H1 (cell line): ENCODE results near the gene TUBGCP2. TPM values are rescaled to one million over a fixed set of nuclear protein-coding genes. Genes with fewer than 3 reads are reported as not detected.

Experiments
- CTCF ChIA-PET: fragments of 300-600 bp; sonication (Branson Sonifier 250); formaldehyde crosslinking; loops from one replicate; lab custom pipeline; 2021; ENCODE audit not compliant: partially characterized antibody; lab: Charles Lee
- POLR2A ChIA-PET: fragments of 300-600 bp; sonication (Branson Sonifier 250); formaldehyde crosslinking; loops from one replicate; lab custom pipeline; 2021; ENCODE audit warnings: inconsistent platforms; ENCODE audit not compliant: partially characterized antibody; lab: Charles Lee
- DNase-seq, 2 experiments: peaks; one replicate each; pipeline versions ENCODE4 v3.0.0 to v3.0.0-alpha.2; 2010 to 2022; ENCODE audit warnings: low spot score in 2 of 2, low read depth in 1 of 2, mixed read lengths in 1 of 2
- FAIRE-seq: peaks from 2 replicates; lab custom pipeline; 2011; peaks lifted over from hg19 to GRCh38; lab: Jason Lieb, UNC
- H2AFZ ChIP-seq: 2 replicates; pipeline ENCODE4 v1.8.1; 2012; ENCODE audit warnings: low read length, inconsistent platforms
- H2AK5ac ChIP-seq: 2 replicates; pipeline ENCODE4 v1.6.1; 2013; ENCODE audit warnings: low read depth, low read length
- H2BK120ac ChIP-seq: replicated peaks from 2 replicates; pipeline ENCODE3; 2013; ENCODE audit warnings: low read depth, low read length, inconsistent platforms
- H2BK12ac ChIP-seq: 2 replicates; pipeline ENCODE4 v1.6.1; 2013; ENCODE audit warnings: low read depth, low read length
- H2BK15ac ChIP-seq: 2 replicates; pipeline ENCODE4 v1.6.1; 2013; ENCODE audit warnings: low read length
- H2BK20ac ChIP-seq: 2 replicates; pipeline ENCODE4 v1.6.1; 2013; ENCODE audit warnings: low read length
- H2BK5ac ChIP-seq: 2 replicates; pipeline ENCODE4 v1.6.1; 2013; ENCODE audit warnings: low read depth, low read length
- H3K14ac ChIP-seq: 2 replicates; pipeline ENCODE4 v1.6.1; 2013; ENCODE audit warnings: inconsistent platforms; ENCODE audit not compliant: insufficient read length
- H3K18ac ChIP-seq: 2 replicates; pipeline ENCODE4 v1.6.1; 2013; ENCODE audit warnings: low read length; ENCODE audit errors: extremely low read depth
- H3K23ac ChIP-seq: 2 replicates; pipeline ENCODE4 v1.6.1; 2013; ENCODE audit warnings: inconsistent platforms; ENCODE audit not compliant: insufficient read length
- H3K23me2 ChIP-seq: 2 replicates; pipeline ENCODE4 v1.6.1; 2013; ENCODE audit warnings: low read depth, low read length
- H3K27ac ChIP-seq: 2 replicates; pipeline ENCODE4 v1.6.1; 2011; ENCODE audit warnings: low read depth, low read length, inconsistent platforms
- H3K27me3 ChIP-seq, 4 experiments: replicated peaks in 1 of 4; 1 replicate in 1 of 4; 2 replicates in 3 of 4; pipeline versions ENCODE4 v1.6.1 to v1.8.1; 2011 to 2013; ENCODE audit warnings: low read length in 3 of 4, mild to moderate bottlenecking in 3 of 4, inconsistent platforms in 2 of 4, mixed read lengths in 2 of 4, moderate library complexity in 1 of 4; ENCODE audit not compliant: control insufficient read depth in 3 of 4, insufficient read depth in 3 of 4; ENCODE audit errors: extremely low read depth in 1 of 4
- H3K36me3 ChIP-seq, 4 experiments: 2 replicates each; pipeline versions ENCODE4 v1.6.1 to v1.8.1; 2011 to 2013; ENCODE audit warnings: mild to moderate bottlenecking in 4 of 4, low read length in 3 of 4, moderate library complexity in 2 of 4, control low read depth in 1 of 4, inconsistent platforms in 1 of 4; ENCODE audit not compliant: insufficient read depth in 4 of 4, control insufficient read depth in 2 of 4
- H3K4ac ChIP-seq: replicated peaks from 2 replicates; pipeline ENCODE3; 2013; ENCODE audit warnings: low read length, low read depth, mixed read lengths, inconsistent platforms; ENCODE audit not compliant: insufficient read length
- H3K4me1 ChIP-seq, 4 experiments: replicated peaks in 1 of 4; 1 replicate in 1 of 4; 2 replicates in 3 of 4; pipeline versions ENCODE4 v1.6.1 to v1.8.1; 2011 to 2013; ENCODE audit warnings: low read length in 3 of 4, inconsistent platforms in 2 of 4, mixed read lengths in 1 of 4; ENCODE audit not compliant: insufficient read depth in 4 of 4, control insufficient read depth in 3 of 4
- H3K4me2 ChIP-seq, 2 experiments: 2 replicates each; pipeline versions ENCODE4 v1.6.1 to v1.8.1; 2011 to 2013; ENCODE audit warnings: low read depth in 2 of 2, low read length in 2 of 2, control low read depth in 1 of 2, inconsistent platforms in 1 of 2, mild to moderate bottlenecking in 1 of 2; ENCODE audit not compliant: insufficient read depth in 1 of 2
- H3K4me3 ChIP-seq, 4 experiments: fragments of 200-600, 300-600 bp in 1 of 4; sonication (generic), shearing (Covaris generic), sonication (Bioruptor Twin) in 1 of 4; 2 replicates each; pipeline versions ENCODE4 v1.5.1 to v1.8.1; 2011 to 2016; ENCODE audit warnings: low read length in 4 of 4, low read depth in 3 of 4, control low read depth in 2 of 4, inconsistent platforms in 2 of 4, mild to moderate bottlenecking in 2 of 4, mixed read lengths in 1 of 4, moderate library complexity in 1 of 4; ENCODE audit not compliant: insufficient read depth in 2 of 4; ENCODE audit errors: extremely low read depth in 1 of 4
- H3K56ac ChIP-seq: replicated peaks from 2 replicates; pipeline ENCODE3; 2013; ENCODE audit warnings: low read depth, mild to moderate bottlenecking, mixed read lengths, low read length, inconsistent platforms; ENCODE audit not compliant: insufficient read length
- H3K79me1 ChIP-seq: 2 replicates; pipeline ENCODE4 v1.6.1; 2013; ENCODE audit warnings: low read depth, low read length, control low read depth
- H3K79me2 ChIP-seq, 2 experiments: 2 replicates each; pipeline versions ENCODE4 v1.6.1 to v1.8.1; 2012 to 2013; ENCODE audit warnings: low read length in 2 of 2, mild to moderate bottlenecking in 2 of 2, inconsistent platforms in 1 of 2; ENCODE audit not compliant: insufficient read depth in 2 of 2, control insufficient read depth in 1 of 2
- H3K9ac ChIP-seq, 4 experiments: replicated peaks in 1 of 4; 1 replicate in 1 of 4; 2 replicates in 3 of 4; pipeline versions ENCODE4 v1.6.1 to v1.8.1; 2011 to 2013; ENCODE audit warnings: low read depth in 3 of 4, low read length in 3 of 4, control low read depth in 2 of 4, mild to moderate bottlenecking in 2 of 4, moderate library complexity in 2 of 4, inconsistent platforms in 1 of 4; ENCODE audit errors: extremely low read depth in 1 of 4
- H3K9me3 ChIP-seq, 2 experiments: 2 replicates each; pipeline versions ENCODE4 v1.6.1 to v1.8.1; 2012 to 2013; ENCODE audit warnings: mild to moderate bottlenecking in 2 of 2, moderate library complexity in 2 of 2, control low read depth in 1 of 2, inconsistent platforms in 1 of 2, low read depth in 1 of 2, low read length in 1 of 2, mixed read lengths in 1 of 2; ENCODE audit not compliant: insufficient read depth in 2 of 2
- H4K20me1 ChIP-seq, 2 experiments: replicated peaks in 1 of 2; 2 replicates each; pipeline versions ENCODE3 to v1.8.1; 2011 to 2013; ENCODE audit warnings: inconsistent platforms in 2 of 2, low read length in 2 of 2, mild to moderate bottlenecking in 1 of 2; ENCODE audit not compliant: insufficient read depth in 2 of 2, control insufficient read depth in 1 of 2
- H4K5ac ChIP-seq: 2 replicates; pipeline ENCODE4 v1.6.1; 2013; ENCODE audit warnings: low read length, low read depth, mixed read lengths, inconsistent platforms; ENCODE audit not compliant: insufficient read length
- H4K8ac ChIP-seq: 2 replicates; pipeline ENCODE4 v1.8.0; 2013; ENCODE audit warnings: mild to moderate bottlenecking, moderate library complexity, low read length, inconsistent platforms; ENCODE audit not compliant: insufficient read depth; ENCODE audit errors: extremely low read depth
- H4K91ac ChIP-seq: replicated peaks from 2 replicates; pipeline ENCODE3; 2013; ENCODE audit warnings: low read length, mixed read lengths, inconsistent platforms; ENCODE audit not compliant: insufficient read length
- ASH2L ChIP-seq: fragments of 200-600, 300-600 bp; sonication (generic); IDR thresholded peaks from one replicate; pipeline ENCODE4 v1.7.1; 2017; ENCODE audit warnings: low read length
- BCL11A ChIP-seq, 2 experiments: IDR thresholded peaks; one replicate each; pipeline ENCODE4 v1.6.1; 2011; ENCODE audit warnings: low read depth in 2 of 2, low read length in 2 of 2, mild to moderate bottlenecking in 2 of 2
- CBX8 ChIP-seq: fragments of 300-800, 300-1000 bp; sonication (generic); IDR thresholded peaks from 2 replicates; pipeline ENCODE4 v1.7.1; 2016; ENCODE audit warnings: low read depth, low read length, borderline replicate concordance
- CHD1 ChIP-seq: IDR thresholded peaks from 2 replicates; pipeline ENCODE4 v1.6.1; 2012; ENCODE audit warnings: low read depth, low read length, improper control_type of control experiment
- FOSL1 ChIP-seq: IDR thresholded peaks from 2 replicates; pipeline ENCODE4 v1.6.1; 2011; ENCODE audit warnings: mild to moderate bottlenecking, low read depth, low read length, moderate library complexity; ENCODE audit not compliant: insufficient read depth
- GTF2F1 ChIP-seq: IDR thresholded peaks from 2 replicates; pipeline ENCODE4 v1.6.1; 2012; ENCODE audit warnings: low read depth, low read length, improper control_type of control experiment, borderline replicate concordance
- JUND ChIP-seq: IDR thresholded peaks from 2 replicates; pipeline ENCODE4 v1.6.1; 2011; ENCODE audit warnings: mild to moderate bottlenecking, improper control_type of control experiment, low read length
- KDM4A ChIP-seq: IDR thresholded peaks from one replicate; pipeline ENCODE4 v1.7.1; 2012; ENCODE audit warnings: low read depth, mild to moderate bottlenecking, moderate library complexity, low read length, inconsistent platforms; ENCODE audit not compliant: severe bottlenecking
- POLR2A ChIP-seq, 2 experiments: IDR thresholded peaks; 1 replicate in 1 of 2; 2 replicates in 1 of 2; pipeline ENCODE4 v1.6.1; 2011; ENCODE audit warnings: low read depth in 2 of 2, low read length in 2 of 2, mild to moderate bottlenecking in 2 of 2; ENCODE audit errors: control extremely low read depth in 1 of 2
- POU5F1 ChIP-seq: IDR thresholded peaks from 2 replicates; pipeline ENCODE4 v1.6.1; 2011; ENCODE audit warnings: low read depth, mild to moderate bottlenecking, low read length, moderate library complexity
- RFX5 ChIP-seq: IDR thresholded peaks from 2 replicates; pipeline ENCODE4 v1.6.1; 2011; ENCODE audit warnings: low read depth, low read length, improper control_type of control experiment, borderline replicate concordance
- SIRT6 ChIP-seq: IDR thresholded peaks from one replicate; pipeline ENCODE4 v1.7.1; 2012; ENCODE audit warnings: low read length, inconsistent platforms
- SP1 ChIP-seq: IDR thresholded peaks from 2 replicates; pipeline ENCODE4 v1.6.1; 2011; ENCODE audit warnings: low read depth, low read length
- SP4 ChIP-seq: IDR thresholded peaks from 2 replicates; pipeline ENCODE4 v1.6.1; 2012; ENCODE audit warnings: low read length, inconsistent platforms
- WGBS, 2 experiments: shearing (Covaris generic) in 1 of 2; methylation state at CpG; one replicate each; pipeline versions ENCODE4 v1.1.6 to v1.1.7; 2013 to 2015; ENCODE audit warnings: low lambda C conversion rate in 2 of 2, mixed read lengths in 2 of 2, inconsistent platforms in 1 of 2, low coverage in 1 of 2, missing lambda C conversion rate in 1 of 2; ENCODE audit not compliant: insufficient replicate concordance in 2 of 2, insufficient coverage in 1 of 2, insufficient read length in 1 of 2; ENCODE audit errors: extremely low coverage in 1 of 2, missing lambda C conversion rate in 1 of 2; 5-methylcytosine and 5-hydroxymethylcytosine counted together
- polyA plus RNA-seq, 7 experiments: library from polyadenylated mRNA; depleted of rRNA in 3 of 7; stranded (reverse) in 5 of 7; unstranded in 2 of 7; fragments of >200 nt in 5 of 7; fragments of 200-250 nt in 2 of 7; gene quantifications; 1 replicate in 5 of 7; 2 replicates in 1 of 7; 4 replicates in 1 of 7; pipeline versions ENCODE4 v1.2.1 to v1.2.3, GENCODE V29; 2011 to 2013; ENCODE audit warnings: missing spikeins in 2 of 7, mixed read lengths in 2 of 7
- total RNA-seq: library from RNA; stranded (reverse); fragmentation: NEBNext Ultra II Directional; extraction: Animal tissue kit (Norgen Biotek cat#: 25700); gene quantifications from 2 replicates; pipeline ENCODE4 v1.2.1, GENCODE V29; 2021

Gene TUBGCP2
- total and polyA plus RNA-seq, 2 of the 8 experiments (the other 6 are each of a cell fraction or from before 2014, with no cell fraction given) = 34.9 to 51.9 TPM

- H3K56ac ChIP-seq = no peak overlapping the region
- H3K18ac ChIP-seq = no peak overlapping the region
- H3K27me3 ChIP-seq = no peaks in the 10 kb centered on the region
- no peak overlapping the region for H2AFZ ChIP-seq
- H4K91ac ChIP-seq = no peak overlapping the region
- no peak overlapping the region for H3K4me3 ChIP-seq
- no peak overlapping the region for H4K5ac ChIP-seq
- H2BK5ac ChIP-seq = no peak overlapping the region
- H2AK5ac ChIP-seq = no peak overlapping the region
- H3K9ac ChIP-seq = no peak overlapping the region
- peaks cover 7% of the 10 kb centered on the region for H3K79me1 ChIP-seq
- H3K4me2 ChIP-seq = no peak overlapping the region
- WGBS, 2 experiments = 95% methylated on average over 13 of the region's 14 CpGs; no CpG with 5 or more reads in 1 of the 2 experiments
- no peak for FAIRE-seq
- no peaks in the 10 kb centered on the region for H3K4me1 ChIP-seq
- H3K14ac ChIP-seq = no peak overlapping the region
- H2BK120ac ChIP-seq = no peak overlapping the region
- DNase-seq = no peak
- H4K8ac ChIP-seq = no peak overlapping the region
- CTCF ChIA-PET = interaction anchor here (0.6 to 1.8 kb wide), 2 partner anchors 244 to 394 kb away, joined by 4 to 6 read pairs; no protein-coding TSS in a partner anchor
- H2BK15ac ChIP-seq = no peak overlapping the region
- no peak overlapping the region for H3K27ac ChIP-seq
- H3K9me3 ChIP-seq = no peaks in the 10 kb centered on the region
- POLR2A ChIA-PET = no interaction called here
- H2BK20ac ChIP-seq = no peak overlapping the region
- no peaks in the 10 kb centered on the region; the same call in 1 of the 2 replicates for H3K23me2 ChIP-seq
- H4K20me1 ChIP-seq = peaks cover 1 to 13% of the 10 kb centered on the region in 2 experiments
- no peak overlapping the region for H3K4ac ChIP-seq
- no peak overlapping the region for H2BK12ac ChIP-seq
- peaks cover 0 to 8% of the 10 kb centered on the region in 2 experiments; a peak in 1 of 4 replicates for H3K79me2 ChIP-seq
- no peak overlapping the region for H3K23ac ChIP-seq
- H3K36me3 ChIP-seq = peaks cover 21 to 53% (median 43%) of the 10 kb centered on the region in 4 experiments
- no peak for TF ChIP-seq SP4
- no peak for TF ChIP-seq SIRT6
- TF ChIP-seq KDM4A = no peak
- TF ChIP-seq POU5F1 = no peak
- no peak for TF ChIP-seq GTF2F1
- no peak for TF ChIP-seq JUND
- TF ChIP-seq POLR2A (IDR thresholded peaks at IDR 0.05; ENCODE audit: control extremely low read depth in 1 of 2, low read depth in 2 of 2, low read length in 2 of 2) = no peak
- TF ChIP-seq ASH2L = no peak
- TF ChIP-seq CBX8 = no peak
- no peak for TF ChIP-seq FOSL1
- TF ChIP-seq RFX5 = no peak
- no peak for TF ChIP-seq SP1
- TF ChIP-seq CHD1 = no peak
- TF ChIP-seq BCL11A (IDR thresholded peaks at IDR 0.05; ENCODE audit: low read depth in 2 of 2, low read length in 2 of 2) = no peak
These were observed 10.2 kb downstream of the TUBGCP2 start for GRCh38 chr10:133298466-133298865.
